GM18873 (cell line): ENCODE measurements around the gene OR2T11.
"Not testable (repeated sequence)": the region's sequence is repeated elsewhere in the genome, so short reads cannot be mapped to it uniquely, and the experiment has no call there.

Source experiments
- ATAC-seq: cut with Tn5 transposase; IDR thresholded peaks from one replicate; pipeline ENCODE4 v1.9.1; 2021; ENCODE audit warnings: mild to moderate bottlenecking, moderate library complexity, moderate number of reproducible peaks; ENCODE audit not compliant: unreplicated experiment, low FRiP score

Gene OR2T11

DNA sequence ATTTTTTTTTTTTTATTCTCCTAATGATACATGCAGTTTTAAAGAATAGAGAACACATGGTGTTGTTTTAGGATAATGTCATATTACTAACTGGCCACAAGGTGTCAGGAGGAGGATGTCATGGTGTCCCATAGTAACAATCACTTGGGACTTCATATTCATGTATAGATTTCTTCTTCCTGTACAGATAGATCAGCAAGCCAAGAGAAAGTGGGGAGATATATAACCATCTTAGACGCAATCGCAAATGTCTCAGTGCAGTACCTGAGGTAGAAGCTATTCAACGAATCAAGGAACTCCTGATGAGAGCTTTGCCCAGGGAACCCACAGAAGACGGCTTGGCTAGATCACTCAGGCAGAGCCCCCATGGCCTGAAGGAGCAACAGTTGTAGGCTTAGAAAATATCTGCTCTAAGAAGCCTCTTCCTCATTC is 12.3 kb downstream of the OR2T11 start:
- ATAC-seq, result peak; percentile 91

DNA sequence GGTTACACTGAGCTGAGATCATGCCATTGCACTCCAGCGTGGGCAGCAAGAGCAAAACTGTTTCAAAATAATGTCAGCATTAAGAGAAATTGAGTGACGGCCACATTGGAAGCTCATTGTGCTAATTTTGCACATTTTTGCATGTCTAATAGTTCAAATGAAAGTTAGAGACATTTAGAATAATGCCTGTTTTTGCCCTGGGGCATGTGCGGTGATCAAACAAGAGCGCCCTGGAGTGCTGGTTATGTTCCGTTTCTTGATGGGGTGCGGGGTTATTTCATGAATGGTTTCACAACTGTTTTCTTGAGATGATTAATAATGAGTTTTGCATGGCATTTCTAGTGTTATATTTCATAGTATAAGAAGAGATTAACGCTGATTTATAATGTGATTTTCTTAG is 13.1 kb downstream of the OR2T11 start:
- ATAC-seq, result no peak

DNA sequence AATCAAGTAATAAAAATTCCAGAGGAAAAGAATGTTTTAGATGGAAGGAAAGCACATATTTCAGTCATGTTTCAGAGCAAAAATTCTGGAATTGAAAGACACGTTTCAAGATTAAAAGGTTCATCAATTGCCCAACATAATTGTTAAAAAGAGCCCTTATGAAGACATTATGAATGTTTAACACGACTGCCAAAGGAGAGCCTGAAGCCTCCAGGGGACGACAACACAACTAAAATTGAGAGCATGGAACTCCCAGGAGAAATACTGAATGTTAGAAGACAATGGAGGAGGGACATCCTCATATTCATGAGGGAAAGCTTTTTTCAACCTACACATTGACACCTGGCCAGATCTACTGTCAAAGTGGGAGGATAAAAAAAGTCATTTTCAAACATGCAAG is 16.0 kb downstream of the OR2T11 start:
- no peak for ATAC-seq

DNA sequence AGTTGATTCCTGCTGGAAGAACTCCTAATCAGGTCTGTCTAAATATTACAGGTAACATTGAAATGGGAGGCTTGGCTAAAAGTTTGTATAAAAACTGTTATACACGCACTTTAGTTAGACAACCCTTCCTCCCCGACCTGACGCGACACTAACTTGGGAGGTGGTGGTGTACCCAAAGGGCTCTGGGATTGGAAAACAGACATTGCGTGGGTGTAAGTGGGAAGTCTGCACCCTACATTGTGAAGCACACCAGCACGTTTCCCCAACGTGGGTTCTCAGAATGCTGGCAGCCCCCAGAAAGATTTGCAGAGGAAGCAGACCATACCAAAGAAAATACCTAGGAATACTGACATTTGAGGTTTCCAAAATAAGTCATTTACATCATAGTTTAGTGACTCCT is 16.8 kb downstream of the OR2T11 start:
- no peak for ATAC-seq

DNA sequence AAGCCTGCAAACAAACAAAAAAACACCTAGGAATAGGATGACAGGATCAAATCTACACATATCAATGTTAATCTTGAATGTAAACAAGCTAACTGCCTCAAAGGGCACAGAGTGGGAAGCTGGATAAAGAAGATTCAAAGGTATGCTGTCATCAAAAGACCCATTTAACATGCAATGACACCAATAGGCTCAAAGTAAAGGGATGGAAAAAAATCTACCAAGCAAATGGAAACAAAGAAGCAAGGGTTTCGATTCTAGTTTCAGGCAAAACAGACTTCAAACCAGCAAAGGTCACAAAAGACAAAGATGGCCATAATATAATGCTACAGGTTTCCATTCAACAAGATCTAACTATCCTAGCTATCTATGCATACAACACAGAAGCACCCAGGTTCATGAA is 21.1 kb downstream of the OR2T11 start:
- ATAC-seq, result no peak

DNA sequence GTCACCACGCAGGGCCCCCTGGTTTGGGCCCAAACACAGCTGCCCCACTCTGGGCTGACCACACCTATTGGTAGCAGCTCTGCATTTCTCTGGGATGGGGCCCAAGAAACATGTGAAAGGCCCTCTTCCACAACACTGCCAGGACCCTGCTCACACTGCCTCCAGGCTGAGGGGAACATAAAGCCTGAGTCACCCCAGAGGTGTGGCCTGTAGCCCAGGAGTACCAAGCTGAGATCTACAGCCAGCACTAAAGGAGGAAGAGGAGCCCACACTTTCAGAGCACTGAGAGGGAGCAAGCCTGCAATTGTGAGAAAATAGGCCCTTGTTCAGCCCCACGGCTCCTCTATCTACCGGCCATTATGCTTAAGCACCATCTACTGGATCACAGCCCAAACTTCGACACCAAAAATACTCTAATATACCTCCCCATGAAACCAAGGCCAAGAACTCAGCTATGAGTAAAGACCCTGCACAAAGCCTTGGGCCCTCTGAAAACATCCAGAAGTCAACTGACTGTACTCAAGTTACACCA is 22.9 kb downstream of the OR2T11 start:
- no peak for ATAC-seq

DNA sequence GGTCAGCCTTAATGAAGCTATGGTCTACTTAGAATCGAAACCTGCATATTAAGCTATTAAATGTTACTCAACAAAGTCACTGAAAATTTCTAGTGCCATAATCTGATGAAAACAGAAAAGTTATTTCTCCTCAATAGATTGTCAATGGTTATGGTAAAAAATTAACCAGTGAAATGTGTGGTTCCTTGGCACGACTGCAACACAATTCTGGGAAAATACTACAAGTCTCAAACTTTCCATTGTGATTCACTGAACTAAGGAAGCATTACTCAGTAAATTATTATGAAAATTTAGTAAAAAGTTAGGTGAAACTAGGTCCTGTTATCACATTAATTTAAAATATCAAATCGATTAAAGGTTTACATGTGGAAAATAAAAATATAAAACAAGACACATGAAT is 24.6 kb downstream of the OR2T11 start:
- no peak for ATAC-seq

DNA sequence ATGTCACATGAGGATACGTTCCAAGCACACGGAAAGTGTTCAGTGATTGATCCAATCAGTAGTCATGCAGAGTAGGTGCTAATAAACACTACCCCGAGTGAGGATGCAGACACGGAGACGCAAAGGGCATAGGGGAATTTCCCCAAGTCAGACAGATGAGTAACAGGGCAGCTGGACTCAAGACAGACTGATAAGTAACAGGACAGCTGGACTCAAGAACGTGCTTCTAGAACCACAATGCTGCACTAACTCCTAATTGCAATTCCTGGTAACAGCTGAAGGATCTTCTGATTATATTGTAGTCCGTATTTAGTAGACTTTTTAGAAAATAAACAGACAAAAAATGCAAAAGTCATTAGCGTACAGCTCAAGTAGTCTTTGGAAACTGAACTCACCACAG is 35.5 kb downstream of the OR2T11 start:
- no peak for ATAC-seq

DNA sequence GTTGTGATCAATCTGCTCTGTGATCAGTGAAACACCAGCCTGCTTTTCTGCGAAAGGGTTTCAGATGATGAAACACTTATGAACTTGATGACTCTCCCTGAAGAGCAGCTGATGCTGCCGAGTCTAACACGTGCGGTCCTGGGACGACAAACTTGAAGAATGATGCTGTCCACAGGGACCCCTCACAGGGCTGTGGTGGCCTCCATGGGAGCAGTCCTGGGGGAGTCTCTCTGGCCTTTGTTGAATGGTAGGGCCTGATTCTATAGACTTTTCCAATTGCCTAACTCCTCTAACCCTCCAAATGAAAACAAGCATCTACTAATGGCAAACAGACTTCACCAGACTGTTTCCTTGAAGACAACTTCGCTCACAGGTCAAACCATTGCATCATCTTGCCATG is 37.3 kb downstream of the OR2T11 start, which contains the start of gene OR2T10:
Gene OR2T10 (minus strand): TSS at position 112 of the 400 bp plus-strand sequence. CDS start 3,932 bp downstream, outside the sequence.
- ATAC-seq, result no peak

DNA sequence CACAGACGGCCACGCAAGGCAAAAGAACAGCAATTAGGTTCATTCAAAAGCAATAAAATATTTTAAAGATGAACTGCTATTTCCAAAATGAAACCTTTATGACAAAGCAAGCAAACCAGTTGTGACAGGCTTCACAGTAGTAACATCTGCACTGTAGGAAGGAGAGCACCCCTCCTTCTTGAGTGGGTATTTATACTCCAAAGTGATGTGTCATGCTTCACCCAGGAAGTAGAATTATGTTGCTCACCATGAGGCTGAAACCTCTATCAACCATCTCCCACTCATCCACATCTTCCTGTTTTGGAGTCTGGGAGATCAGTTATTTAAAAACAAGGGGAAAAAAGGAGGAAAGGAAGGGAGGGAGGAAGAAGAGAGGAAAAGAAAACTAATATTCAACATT is 38.3 kb downstream of the OR2T11 start:
- ATAC-seq, result no peak

DNA sequence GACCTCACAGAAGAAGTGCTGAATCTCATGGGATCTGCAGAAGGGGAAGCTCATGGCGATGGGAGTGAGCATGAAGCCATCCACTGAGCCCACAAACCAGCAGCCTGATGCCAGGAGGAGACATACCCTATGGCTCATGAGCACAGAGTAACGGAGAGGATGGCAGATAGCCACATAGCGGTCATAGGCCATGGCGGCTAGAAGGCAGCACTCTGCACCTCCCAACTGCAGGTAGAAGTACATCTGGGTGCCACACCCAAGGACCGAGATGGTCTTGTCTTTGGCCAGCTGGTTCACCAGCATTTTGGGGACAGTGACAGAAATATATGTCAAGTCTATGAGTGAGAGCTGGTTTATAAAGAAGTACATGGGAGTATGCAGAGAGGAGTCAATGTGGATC is 41.7 kb downstream of the OR2T11 start:
- no peak for ATAC-seq

DNA sequence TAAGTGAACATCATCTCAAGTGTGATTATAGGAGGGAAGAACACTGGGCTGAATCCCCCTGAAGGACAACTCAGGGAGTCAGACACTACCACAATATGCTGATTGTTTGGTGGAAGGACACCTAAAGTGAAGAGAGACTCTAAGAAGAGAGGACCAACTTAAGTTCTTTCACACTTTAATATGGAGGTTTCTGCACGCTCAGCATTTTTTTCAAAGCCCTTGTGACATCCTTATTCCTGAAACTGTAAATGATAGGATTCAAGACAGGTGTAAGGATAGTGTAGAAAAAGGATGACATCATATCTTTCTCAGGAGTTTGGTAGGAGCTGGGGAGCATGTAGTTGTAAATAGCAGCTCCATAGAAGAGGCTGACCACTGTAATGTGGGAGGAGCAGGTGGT is 42.2 kb downstream of the OR2T11 start:
- no peak for ATAC-seq

DNA sequence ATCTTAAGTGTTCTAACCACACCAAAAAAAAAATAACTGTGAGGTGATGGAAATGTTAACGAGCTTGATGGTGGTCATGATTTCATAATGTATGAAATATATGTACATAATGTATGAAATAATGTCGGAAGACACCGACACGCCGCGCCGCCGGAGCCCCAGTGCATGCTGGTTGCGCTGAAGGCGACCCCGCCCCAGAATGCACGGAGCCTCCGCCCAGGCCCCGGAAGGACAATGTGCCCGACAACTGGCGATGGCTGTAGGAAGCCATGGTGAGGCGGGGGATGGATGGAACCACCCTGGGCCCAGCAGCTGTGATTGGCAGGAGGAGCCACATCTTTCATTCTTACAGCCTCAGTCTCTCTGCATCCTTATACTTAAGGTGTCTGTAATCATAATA is 44.8 kb downstream of the OR2T11 start:
- ATAC-seq, result no peak

DNA sequence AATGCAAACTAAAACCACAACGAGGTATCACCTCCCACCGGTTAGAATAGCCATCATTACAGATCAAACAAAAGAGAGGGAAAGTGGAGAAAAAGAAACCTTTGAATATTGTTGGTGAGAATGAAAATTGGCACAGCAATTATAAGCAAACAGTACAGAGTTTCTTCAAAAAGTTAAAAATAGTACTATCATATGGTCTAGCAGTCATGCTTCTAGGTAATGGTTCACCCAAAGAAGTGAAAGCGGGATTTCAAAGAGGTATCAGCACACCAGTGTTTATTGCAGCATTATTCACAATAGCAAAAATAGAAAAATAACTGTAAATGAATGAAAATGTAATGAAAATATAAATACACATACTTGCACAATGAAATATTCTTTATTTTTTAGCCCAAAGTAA is 45.6 kb downstream of the OR2T11 start:
- no peak for ATAC-seq

DNA sequence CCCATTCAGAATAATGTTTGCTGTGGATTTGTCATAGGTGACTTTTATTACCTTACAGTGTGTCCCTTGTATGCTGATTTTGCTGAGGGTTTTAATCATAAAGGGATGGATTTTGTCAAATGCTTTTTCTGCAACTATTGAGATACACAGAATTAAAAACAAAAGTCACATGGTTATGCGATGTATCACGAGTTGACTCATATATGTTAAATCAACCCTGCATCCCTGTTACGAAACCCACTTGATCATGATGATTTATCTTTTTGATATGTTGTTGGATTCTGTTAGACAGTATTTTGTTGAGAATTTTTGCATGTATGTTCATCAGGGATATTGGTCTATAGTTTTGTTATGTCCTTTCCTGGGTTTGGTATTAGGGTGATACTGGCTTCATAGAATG is 49.6 kb downstream of the OR2T11 start:
- no peak for ATAC-seq

DNA sequence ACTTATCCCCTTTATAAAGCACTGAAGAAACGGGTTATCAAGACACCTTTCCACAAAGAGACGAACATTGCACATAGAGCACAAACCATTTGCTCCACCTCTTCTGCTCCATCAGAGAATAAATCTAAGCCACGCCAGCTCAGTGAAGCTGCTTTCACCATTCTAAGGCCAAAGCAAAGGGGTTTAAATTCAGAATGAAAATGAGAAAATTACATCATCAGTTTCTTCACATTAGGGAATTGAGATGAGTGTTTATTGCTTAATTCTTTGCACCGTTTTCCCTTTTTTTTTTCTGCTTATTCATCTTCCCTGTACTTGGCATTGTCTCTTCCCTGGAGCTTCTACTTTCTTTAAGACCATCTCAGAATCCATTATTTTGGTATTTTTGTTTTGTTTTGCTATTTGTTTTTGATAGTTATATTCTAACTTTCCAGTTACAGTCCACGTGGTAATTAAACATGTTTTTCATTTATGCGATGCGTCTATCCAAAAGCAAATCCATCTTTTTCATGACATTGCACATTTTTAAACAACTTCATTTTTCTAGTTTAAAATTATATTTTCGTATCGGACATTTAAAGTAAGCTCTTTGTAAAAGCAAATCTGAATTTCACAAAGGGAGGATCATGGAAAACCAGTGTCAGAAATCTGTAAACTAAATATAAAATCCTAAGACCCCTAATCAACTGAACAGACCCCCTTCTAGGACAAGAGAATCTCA is 58.5 kb downstream of the OR2T11 start:
- no peak for ATAC-seq

DNA sequence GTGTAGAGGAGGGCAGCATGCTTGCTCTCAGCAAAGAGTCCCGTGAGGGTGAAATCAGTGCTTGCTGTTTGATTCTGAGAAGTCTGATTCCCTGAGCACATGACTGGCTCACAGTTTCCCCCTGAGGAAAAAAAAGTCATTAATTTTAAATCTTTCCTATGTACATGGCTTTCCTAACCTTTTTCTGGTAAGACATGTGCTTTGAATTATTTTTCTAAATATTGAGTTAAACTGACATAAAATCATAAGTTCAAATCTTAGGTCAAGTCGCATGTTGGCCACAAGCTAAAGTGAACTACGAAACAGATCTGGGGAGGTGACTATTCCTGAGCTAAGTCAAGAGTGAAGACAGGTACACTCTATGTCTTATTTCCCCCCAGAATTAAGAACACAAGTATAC is 60.2 kb downstream of the OR2T11 start, which contains the start of gene OR2T34:
Gene OR2T34 (minus strand): TSS at position 101 of the 400 bp plus-strand sequence. CDS start 0 bp downstream, at position 101.
- ATAC-seq, result not testable (repeated sequence)

DNA sequence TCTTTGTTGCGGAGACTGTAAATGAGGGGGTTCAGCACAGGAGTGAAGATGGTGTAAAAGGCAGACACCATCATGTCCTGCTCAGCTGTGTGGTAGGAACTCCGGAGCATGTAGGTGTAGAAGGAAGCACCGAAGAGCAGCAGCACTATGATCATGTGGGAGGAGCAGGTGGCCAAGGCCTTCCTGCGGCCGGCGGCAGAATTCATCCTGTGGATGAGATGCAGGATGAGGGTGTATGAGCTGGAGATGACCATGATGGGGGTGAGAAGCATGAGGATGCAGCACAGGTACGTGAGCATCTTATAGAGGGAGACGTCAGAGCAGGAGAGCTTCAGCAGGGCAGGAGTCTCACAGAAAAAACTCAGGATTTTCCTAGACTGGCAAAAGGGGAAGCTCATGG is 61.0 kb downstream of the OR2T11 start:
- not testable (repeated sequence) for ATAC-seq
